Thoracic aorta (tissue), 2 donors: ENCODE measurements around the gene KRT84. TPM values are rescaled to one million over a fixed set of nuclear protein-coding genes. Genes with fewer than 3 reads are reported as not detected.

Source experiments
- ATAC-seq: fragments of 150-250 bp; one replicate; pipeline ENCODE4 v1.8.0; 2017; ENCODE audit warnings: low read depth; ENCODE audit not compliant: insufficient number of reproducible peaks, low FRiP score
- DNase-seq: peaks from one replicate; pipeline ENCODE4 v3.0.0-alpha.2; 2020; ENCODE audit warnings: low spot score
- H3K27ac ChIP-seq, 2 donors: fragments of 200-600 bp; sonication (generic); 1 replicate in 1 of 2; 2 replicates in 1 of 2; pipeline ENCODE4 v1.5.1; 2016; ENCODE audit warnings: mild to moderate bottlenecking in 2 of 2, moderate library complexity in 2 of 2
- H3K27me3 ChIP-seq: fragments of 200-600 bp; sonication (generic); replicated peaks from 2 replicates; pipeline ENCODE4 v1.6.0; 2016; ENCODE audit warnings: mild to moderate bottlenecking; ENCODE audit not compliant: insufficient read depth
- H3K36me3 ChIP-seq: fragments of 200-600 bp; sonication (generic); one replicate; pipeline ENCODE4 v1.5.1; 2016
- H3K4me1 ChIP-seq, 2 donors: fragments of 200-600 bp; sonication (generic); 1 replicate in 1 of 2; 2 replicates in 1 of 2; pipeline versions ENCODE4 v1.5.1 to v1.6.0; 2016; ENCODE audit warnings: low read depth in 2 of 2, mild to moderate bottlenecking in 1 of 2; ENCODE audit not compliant: control insufficient read depth in 1 of 2
- H3K4me3 ChIP-seq: fragments of 200-600 bp; sonication (generic); 2 replicates; pipeline ENCODE4 v1.5.1; 2016; ENCODE audit warnings: mild to moderate bottlenecking
- H3K9me3 ChIP-seq: fragments of 200-600 bp; sonication (generic); 2 replicates; pipeline ENCODE4 v1.5.1; 2016
- total RNA-seq, 2 donors: library from RNA; depleted of rRNA; stranded (reverse); fragments of >200 nt; gene quantifications; one replicate each; pipeline versions ENCODE4 v1.1.0 to v1.2.3, GENCODE V29; 2016
- TF ChIP-seq, protein P1 (sequence below): fragments of 200-600 bp; sonication (generic); IDR thresholded peaks from one replicate; pipeline ENCODE4 v1.5.1; 2019; ENCODE audit warnings: antibody characterized with exemption

Gene KRT84
- total RNA-seq, 2 donors from 2014 or later, result not detected

GRCh38 chr12:52353766-52354165 lies 31.7 kb downstream of the KRT84 start:
- Histone ChIP-seq H3K27me3 (no peaks in the 10 kb centered on the region), H3K36me3 (no peaks in the 10 kb centered on the region), H3K4me1 (peaks cover 9 to 10% of the 10 kb centered on the region in 2 donors), H3K27ac (no peak overlapping the region), H3K4me3 (no peak overlapping the region), H3K9me3 (no peaks in the 10 kb centered on the region)
- ATAC-seq, result no peak
- no peak for DNase-seq
- TF ChIP-seq, protein P1, sequence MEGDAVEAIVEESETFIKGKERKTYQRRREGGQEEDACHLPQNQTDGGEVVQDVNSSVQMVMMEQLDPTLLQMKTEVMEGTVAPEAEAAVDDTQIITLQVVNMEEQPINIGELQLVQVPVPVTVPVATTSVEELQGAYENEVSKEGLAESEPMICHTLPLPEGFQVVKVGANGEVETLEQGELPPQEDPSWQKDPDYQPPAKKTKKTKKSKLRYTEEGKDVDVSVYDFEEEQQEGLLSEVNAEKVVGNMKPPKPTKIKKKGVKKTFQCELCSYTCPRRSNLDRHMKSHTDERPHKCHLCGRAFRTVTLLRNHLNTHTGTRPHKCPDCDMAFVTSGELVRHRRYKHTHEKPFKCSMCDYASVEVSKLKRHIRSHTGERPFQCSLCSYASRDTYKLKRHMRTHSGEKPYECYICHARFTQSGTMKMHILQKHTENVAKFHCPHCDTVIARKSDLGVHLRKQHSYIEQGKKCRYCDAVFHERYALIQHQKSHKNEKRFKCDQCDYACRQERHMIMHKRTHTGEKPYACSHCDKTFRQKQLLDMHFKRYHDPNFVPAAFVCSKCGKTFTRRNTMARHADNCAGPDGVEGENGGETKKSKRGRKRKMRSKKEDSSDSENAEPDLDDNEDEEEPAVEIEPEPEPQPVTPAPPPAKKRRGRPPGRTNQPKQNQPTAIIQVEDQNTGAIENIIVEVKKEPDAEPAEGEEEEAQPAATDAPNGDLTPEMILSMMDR, result no peak

DNA sequence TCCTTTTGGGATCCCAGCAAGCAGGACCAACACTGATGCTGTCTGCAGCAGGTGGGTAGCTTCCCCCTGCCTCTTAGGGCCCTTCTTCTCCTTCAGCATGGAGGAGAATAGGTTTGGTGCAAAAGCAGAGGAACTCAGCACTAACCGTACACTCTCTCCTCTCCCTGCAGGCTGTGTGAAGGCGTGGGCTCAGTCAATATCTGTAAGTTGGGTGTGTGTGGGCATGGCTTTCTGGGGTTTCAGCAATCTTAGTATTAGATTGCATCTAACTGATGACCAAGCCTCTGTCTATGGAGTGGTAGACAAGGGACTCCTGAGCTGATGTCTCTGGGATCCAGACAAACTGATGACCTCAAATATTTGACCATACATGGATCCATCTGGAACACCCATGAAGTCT lies 32.5 kb downstream of the KRT84 start:
- ATAC-seq (no peak), DNase-seq (no peak)
- Histone ChIP-seq H3K27me3 (no peaks in the 10 kb centered on the region), H3K36me3 (no peaks in the 10 kb centered on the region), H3K4me1 (peaks cover 9 to 10% of the 10 kb centered on the region in 2 donors), H3K9me3 (no peaks in the 10 kb centered on the region), H3K4me3 (no peak overlapping the region), H3K27ac (no peak overlapping the region)
- TF ChIP-seq, protein P1, result no peak

- H3K27ac ChIP-seq, result no peak overlapping the region
- ATAC-seq, result no peak
Observed at GRCh38 chr12:52351196-52352059, 34.0 kb downstream of the KRT84 start.

DNA sequence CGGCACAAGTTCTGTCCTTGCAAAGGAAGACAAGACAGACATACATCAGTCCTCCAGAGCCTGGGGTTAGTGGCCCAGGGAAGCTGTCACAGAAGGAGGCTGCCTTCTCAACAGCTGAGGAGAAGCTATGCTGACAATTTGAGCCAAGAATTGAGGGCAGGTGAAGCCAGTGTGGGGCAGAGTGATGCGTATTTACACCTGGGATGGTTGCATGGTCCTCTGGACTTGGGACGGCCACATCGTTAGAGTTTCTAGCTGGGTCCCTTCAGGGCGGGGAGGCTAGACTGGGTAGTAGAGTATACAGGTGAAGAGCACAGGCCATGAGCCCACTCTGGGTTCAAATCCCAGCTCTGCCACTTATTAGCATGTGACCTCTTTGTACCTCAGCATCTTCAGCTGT lies 34.7 kb downstream of the KRT84 start:
- ATAC-seq (no peak), DNase-seq (no peak)
- Histone ChIP-seq H3K27me3 (no peaks in the 10 kb centered on the region), H3K9me3 (no peaks in the 10 kb centered on the region), H3K4me1 (peaks cover 9 to 10% of the 10 kb centered on the region in 2 donors), H3K4me3 (no peak overlapping the region), H3K36me3 (no peaks in the 10 kb centered on the region), H3K27ac (no peak overlapping the region)
- TF ChIP-seq, protein P1, result no peak

More at GRCh38 chr12:52351196-52352059, 34.0 kb downstream of the KRT84 start:
- TF ChIP-seq, protein P1, result no peak
- DNase-seq, result no peak
- Histone ChIP-seq H3K4me1 (peaks cover 9 to 10% of the 10 kb centered on the region in 2 donors), H3K27me3 (no peaks in the 10 kb centered on the region), H3K4me3 (no peak overlapping the region), H3K36me3 (no peaks in the 10 kb centered on the region), H3K9me3 (no peaks in the 10 kb centered on the region)

DNA sequence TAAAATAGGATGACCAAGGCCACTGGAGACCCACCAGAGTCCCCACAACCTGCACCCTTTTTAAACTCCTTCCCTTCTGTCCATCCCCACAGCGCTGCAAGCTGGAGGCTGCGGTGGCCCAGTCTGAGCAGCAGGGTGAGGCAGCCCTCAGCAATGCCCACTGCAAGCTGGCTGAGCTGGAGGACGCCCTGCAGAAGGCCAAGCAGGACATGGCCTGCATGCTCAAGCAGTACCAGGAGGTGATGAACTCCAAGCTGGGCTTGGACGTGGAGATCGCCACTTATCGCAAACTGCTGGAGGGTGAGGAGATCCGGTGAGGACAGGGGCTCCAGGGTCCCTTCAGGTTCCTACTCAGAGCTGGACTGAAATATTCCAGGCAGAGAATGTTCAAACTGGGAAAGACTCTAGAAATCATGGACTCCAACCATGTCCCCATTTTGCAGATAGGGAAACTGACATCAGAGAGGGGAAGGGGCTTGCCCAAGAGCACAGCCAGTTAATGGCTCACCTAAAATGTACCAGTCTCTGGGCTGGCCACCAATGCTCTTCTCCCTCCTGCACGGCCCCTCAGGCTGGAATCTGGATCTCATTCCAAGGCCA lies 35.3 kb downstream of the KRT84 start:
- Histone ChIP-seq H3K4me1 (peaks cover 9 to 10% of the 10 kb centered on the region in 2 donors), H3K36me3 (no peaks in the 10 kb centered on the region), H3K4me3 (no peak overlapping the region), H3K27ac (no peak overlapping the region), H3K9me3 (no peaks in the 10 kb centered on the region), H3K27me3 (no peaks in the 10 kb centered on the region)
- ATAC-seq (no peak), DNase-seq (no peak)
- TF ChIP-seq, protein P1, result no peak
